MM.1S (cell line): ENCODE data around the gene WNT4.

Source experiments
- CTCF ChIP-seq: fragments of 300-600 bp; sonication (generic); IDR thresholded peaks from 2 replicates; pipeline ENCODE4 v1.5.1; 2016; ENCODE audit warnings: antibody characterized with exemption, low read length, mixed read lengths
- EZH2 ChIP-seq: fragments of 300-600 bp; sonication (generic); optimal IDR thresholded peaks from 2 replicates; pipeline ENCODE3; 2017; ENCODE audit warnings: low read depth, mild to moderate bottlenecking, antibody characterized with exemption, low read length, mixed read lengths
- EZH2phosphoT487 ChIP-seq: fragments of 300-600 bp; sonication (generic); IDR thresholded peaks from 2 replicates; pipeline ENCODE4 v1.6.1; 2018; ENCODE audit warnings: antibody characterized with exemption, low read length

- TF ChIP-seq CTCF (no peak), EZH2phosphoT487 (no peak), EZH2 (no peak)
Measured at GRCh38 chr1:22118291-22118992, 24.5 kb downstream of the WNT4 start.
